Stimulated activated naive CD8-positive, alpha-beta T cell treated with anti-CD3 and anti-CD28 coated beads, Interleukin-15, Interleukin-2, amounts not matched to agents 100 ng/mL and 50 ng/mL, for 24 hours (primary cell): Measurements from ENCODE around the gene PDCD1.
"Not testable (repeated sequence)": the region's sequence is repeated elsewhere in the genome, so short reads cannot be mapped to it uniquely, and the experiment has no call there.

Source experiments
- H3K27ac Mint-ChIP-seq: one replicate; pipeline ENCODE4 v1.8.0; 2021; ENCODE audit warnings: mild to moderate bottlenecking, mixed read lengths
- H3K27me3 Mint-ChIP-seq: one replicate; pipeline ENCODE4 v1.8.0; 2021; ENCODE audit warnings: mixed read lengths
- H3K36me3 Mint-ChIP-seq: one replicate; pipeline ENCODE4 v1.8.0; 2021; ENCODE audit warnings: low read depth, mixed read lengths
- H3K4me1 Mint-ChIP-seq: one replicate; pipeline ENCODE4 v1.8.0; 2021; ENCODE audit warnings: low read depth, mixed read lengths
- H3K4me3 Mint-ChIP-seq: one replicate; pipeline ENCODE4 v1.8.0; 2021; ENCODE audit warnings: mild to moderate bottlenecking, mixed read lengths
- H3K9me3 Mint-ChIP-seq: one replicate; pipeline ENCODE4 v1.8.0; 2021; ENCODE audit warnings: mixed read lengths

Gene PDCD1

DNA sequence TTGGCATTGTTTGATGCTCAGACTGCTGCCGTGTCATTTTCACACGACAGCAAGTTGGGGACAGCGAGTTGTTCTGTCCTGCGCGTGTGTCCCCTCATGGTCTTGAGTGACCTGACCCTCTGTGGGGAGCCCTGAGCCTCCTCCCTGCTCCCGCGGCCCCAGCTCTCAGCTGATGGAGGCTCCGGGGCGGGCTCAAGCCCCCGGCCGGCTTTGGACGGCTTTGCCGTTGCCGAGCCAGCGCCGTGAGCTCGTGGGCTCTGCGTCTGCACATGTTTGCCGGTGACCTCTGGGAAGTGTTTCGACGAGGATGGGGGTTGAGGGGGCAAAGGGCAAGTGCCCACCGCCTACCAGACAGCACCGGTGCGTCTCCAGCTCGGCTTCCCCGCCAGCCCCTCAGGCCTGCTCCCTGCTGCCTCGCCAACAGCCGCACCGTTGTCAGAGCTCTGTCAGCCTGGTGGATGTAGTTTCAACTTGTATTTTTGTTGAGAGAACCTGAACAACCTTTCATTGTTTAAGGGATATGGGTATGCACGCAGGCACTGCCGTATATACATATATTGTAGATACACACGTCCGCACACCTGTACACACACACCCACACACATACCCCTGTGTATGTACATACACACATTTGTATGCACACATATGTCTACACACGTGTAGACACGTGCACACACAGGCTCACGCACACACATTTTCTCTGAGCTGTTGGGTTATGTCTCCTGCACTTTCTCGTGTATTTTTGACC lies 13.7 kb downstream of the PDCD1 start:
- H3K9me3 Mint-ChIP-seq, result no peaks in the 10 kb centered on the region
- H3K27me3 Mint-ChIP-seq, result no peaks in the 10 kb centered on the region
- H3K27ac Mint-ChIP-seq, result peak overlapping the region; percentile 93
- H3K4me1 Mint-ChIP-seq, result peaks cover 42% of the 10 kb centered on the region
- peaks cover 12% of the 10 kb centered on the region for H3K36me3 Mint-ChIP-seq
- peak overlapping the region; percentile 74 for H3K4me3 Mint-ChIP-seq

DNA sequence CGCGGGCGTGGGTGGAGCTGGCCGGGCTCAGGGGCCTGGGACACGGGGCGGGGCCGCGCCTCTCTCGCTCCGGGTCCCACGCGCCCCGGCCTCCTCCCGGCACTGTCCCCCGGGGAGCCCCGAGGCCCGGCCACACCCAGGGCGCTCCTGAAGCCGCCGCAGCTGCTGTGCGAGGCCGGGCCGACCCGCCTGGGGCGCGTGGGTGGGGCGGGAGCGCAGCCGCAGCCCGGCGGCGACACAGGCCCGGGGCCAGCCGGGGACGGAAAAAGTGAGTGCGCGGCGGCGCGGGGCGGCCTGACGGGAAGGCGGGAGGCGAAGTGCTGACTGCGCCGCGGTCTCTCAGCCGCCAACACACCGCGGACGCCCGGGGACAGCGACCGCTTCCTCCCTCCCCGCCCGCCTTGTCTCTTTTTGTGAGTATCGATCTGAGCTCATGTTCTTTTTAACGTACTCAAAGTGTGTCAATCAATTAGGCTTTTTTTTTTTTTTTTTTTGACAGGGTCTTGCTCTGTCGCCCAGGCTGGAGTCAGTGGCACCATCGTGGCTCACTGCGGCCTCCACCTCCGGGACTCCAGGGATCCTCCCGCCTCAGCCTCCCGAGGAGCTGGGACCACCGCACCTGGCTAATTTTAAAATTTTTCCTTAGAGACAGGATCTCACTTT lies 14.5 kb downstream of the PDCD1 start:
- H3K27me3 Mint-ChIP-seq, result no peaks in the 10 kb centered on the region
- H3K4me1 Mint-ChIP-seq, result peaks cover 42% of the 10 kb centered on the region
- no peaks in the 10 kb centered on the region for H3K9me3 Mint-ChIP-seq
- H3K36me3 Mint-ChIP-seq, result peaks cover 12% of the 10 kb centered on the region
- H3K4me3 Mint-ChIP-seq, result peak overlapping the region; percentile 74
- H3K27ac Mint-ChIP-seq, result peak overlapping the region; percentile 93

DNA sequence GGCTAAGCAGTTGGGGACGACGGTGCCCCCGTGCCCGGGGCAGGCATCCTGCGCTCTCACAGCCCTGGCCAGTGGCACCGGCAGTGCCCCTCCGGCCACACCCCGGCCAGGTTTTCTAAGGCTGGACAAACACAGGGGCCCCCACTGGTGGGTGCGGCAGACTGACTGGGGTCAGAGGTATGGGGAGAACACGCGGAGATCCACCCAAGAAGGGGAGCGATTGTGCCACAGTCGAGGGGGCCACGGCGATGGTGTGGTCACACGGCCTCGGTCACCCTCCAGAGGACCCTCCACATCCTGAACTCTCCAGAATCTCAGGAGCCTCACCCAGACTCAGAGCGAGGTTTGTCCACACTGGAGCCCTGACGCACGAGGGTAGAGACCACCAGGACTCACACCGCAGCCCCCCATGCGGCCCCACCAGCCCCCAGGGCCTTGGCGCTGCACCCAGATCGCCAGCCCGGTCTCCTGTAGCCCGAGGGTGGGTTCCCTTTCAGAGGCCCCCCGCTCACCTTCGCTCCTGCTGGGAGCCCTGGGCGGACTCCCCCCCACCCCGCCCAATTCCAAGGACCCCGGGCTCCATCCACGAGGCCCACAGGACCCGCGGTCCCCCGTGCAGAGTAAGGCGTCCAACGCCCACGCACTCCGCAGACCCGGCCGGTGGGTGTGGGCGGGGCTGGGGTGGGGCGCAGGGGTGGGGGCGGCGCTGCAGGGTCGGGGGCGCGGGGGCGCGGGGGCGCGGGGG lies 15.2 kb downstream of the PDCD1 start:
- Mint-ChIP-seq H3K36me3 (peaks cover 9% of the 10 kb centered on the region), H3K9me3 (no peaks in the 10 kb centered on the region), H3K4me1 (peaks cover 46% of the 10 kb centered on the region), H3K27ac (peak overlapping the region; percentile 87), H3K27me3 (peaks cover 4% of the 10 kb centered on the region), H3K4me3 (peak overlapping the region; percentile 76)

DNA sequence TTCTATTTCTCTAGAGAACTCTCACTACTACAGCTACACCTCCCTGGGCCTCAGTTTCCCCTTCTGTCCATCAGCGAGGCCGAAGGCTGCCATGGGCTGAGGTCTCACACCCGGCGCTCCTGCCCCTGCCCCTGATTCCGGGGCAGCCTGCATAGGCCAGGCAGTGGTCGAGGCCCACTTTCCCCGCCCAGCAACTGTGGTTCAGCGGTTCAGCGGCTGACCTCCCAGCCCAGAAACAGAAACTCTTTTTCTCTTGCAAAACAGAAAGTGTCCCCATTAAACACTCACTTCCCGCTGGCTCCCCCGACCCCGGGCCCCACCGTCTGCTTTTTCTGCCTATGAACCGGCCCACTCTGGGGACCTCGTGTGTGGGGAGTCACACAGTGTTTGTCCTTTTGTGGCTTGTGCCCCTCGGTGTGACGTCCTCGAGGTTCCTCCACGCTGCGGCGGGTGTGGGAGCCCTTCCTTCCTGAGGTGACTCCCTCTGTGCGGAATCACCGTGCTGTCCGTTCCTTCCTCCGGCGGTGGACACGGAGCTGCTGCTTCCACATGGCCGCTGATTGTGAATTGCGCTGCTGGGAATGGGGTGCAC lies 16.0 kb downstream of the PDCD1 start:
- Mint-ChIP-seq H3K36me3 (peaks cover 9% of the 10 kb centered on the region), H3K4me3 (peak overlapping the region; percentile 76), H3K9me3 (no peaks in the 10 kb centered on the region), H3K27me3 (peaks cover 11% of the 10 kb centered on the region), H3K27ac (peak overlapping the region; percentile 87), H3K4me1 (peaks cover 48% of the 10 kb centered on the region)

DNA sequence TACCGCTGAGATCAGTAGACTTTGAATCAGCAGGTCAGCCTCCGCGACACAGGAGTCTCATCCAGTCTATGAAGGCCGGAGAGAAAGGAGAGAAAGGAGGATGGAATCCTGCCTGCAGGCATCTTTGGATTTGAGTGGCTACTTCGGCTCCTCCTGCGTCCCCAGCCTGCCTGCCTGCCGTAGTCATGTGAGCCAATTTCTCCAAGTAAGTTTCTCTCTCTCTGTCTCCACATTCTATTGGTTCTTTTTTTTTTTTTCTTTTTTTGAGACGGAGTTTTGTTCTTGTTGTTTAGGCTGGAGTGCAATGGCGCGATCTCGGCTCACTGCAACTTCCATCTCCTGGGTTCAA lies 16.7 kb downstream of the PDCD1 start:
- Mint-ChIP-seq H3K27ac (no peak overlapping the region), H3K36me3 (peaks cover 9% of the 10 kb centered on the region), H3K4me3 (no peak overlapping the region), H3K9me3 (no peaks in the 10 kb centered on the region), H3K4me1 (peaks cover 48% of the 10 kb centered on the region), H3K27me3 (peaks cover 18% of the 10 kb centered on the region)

GRCh38 chr2:241841181-241842066 lies 17.3 kb downstream of the PDCD1 start:
- Mint-ChIP-seq H3K27ac (no peak overlapping the region), H3K9me3 (no peaks in the 10 kb centered on the region)

DNA sequence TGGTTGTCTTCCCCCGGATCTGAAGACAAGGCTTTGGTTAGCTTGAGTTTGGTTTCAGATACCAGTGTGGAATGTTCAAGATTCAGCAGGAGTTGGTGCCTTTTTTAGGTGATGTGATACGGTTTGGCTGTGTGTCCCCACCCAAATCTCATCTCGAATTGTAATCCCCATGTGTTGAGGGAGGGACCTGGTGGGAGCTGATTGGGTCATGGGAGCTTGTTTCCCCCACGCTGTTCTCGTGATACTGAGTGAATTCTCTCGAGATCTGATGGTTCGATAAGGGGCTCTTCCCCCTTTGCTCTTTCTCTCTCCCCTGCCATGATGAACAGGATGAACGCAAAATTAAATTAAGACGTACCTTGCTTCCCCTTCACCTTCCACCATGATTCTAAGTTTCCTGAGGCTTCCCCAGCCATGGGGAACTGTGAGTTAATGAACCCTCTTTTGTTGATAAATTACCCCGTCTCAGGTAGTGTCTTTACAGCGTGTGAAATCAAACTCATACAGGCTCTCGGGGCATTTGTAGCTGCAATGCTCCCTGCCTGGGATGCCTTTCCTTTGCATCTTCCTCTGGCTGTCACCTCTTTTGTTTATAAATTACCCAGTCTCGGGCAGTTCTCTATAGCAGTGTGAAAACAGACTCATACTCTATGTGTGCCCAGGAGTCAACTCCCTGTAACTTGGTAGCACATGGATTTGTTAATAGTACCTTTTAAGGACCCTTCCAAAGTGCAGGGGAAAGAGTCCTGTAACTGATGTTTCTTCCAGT lies 21.3 kb downstream of the PDCD1 start:
- Mint-ChIP-seq H3K9me3 (peaks cover 7% of the 10 kb centered on the region), H3K4me1 (peaks cover 17% of the 10 kb centered on the region), H3K36me3 (no peaks in the 10 kb centered on the region), H3K4me3 (no peak overlapping the region), H3K27ac (no peak overlapping the region), H3K27me3 (peaks cover 35% of the 10 kb centered on the region)

More at GRCh38 chr2:241841181-241842066, 17.3 kb downstream of the PDCD1 start:
- H3K4me1 Mint-ChIP-seq, result peaks cover 45% of the 10 kb centered on the region
- H3K4me3 Mint-ChIP-seq, result no peak overlapping the region
- peaks cover 22% of the 10 kb centered on the region for H3K27me3 Mint-ChIP-seq
- H3K36me3 Mint-ChIP-seq, result peaks cover 6% of the 10 kb centered on the region

- Mint-ChIP-seq H3K4me3 (no peak overlapping the region), H3K27ac (no peak overlapping the region), H3K4me1 (peaks cover 14% of the 10 kb centered on the region), H3K36me3 (no peaks in the 10 kb centered on the region), H3K9me3 (peaks cover 7% of the 10 kb centered on the region), H3K27me3 (peaks cover 41% of the 10 kb centered on the region)
Measured at GRCh38 chr2:241836292-241836691, 22.4 kb downstream of the PDCD1 start.

DNA sequence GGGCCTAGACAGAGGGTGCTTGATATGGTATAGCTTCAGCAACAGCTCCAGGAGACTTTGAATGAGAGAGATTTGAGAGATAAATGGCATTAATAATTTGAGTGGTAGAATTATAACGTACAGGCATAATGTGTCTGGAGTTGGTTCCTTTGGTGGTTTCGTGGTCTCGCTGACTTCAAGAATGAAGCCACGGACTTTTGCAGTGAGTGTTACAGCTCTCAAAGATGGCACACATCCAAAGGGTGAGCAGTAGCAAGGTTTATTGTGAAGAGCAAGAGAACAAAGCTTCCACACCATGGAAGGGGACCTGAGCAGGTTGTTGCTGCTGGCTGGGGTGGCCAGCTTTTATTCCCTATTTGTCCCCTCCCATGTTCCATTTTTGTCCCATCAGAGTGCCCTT lies 23.1 kb downstream of the PDCD1 start:
- no peaks in the 10 kb centered on the region for H3K36me3 Mint-ChIP-seq
- H3K27ac Mint-ChIP-seq, result no peak overlapping the region
- peaks cover 14% of the 10 kb centered on the region for H3K4me1 Mint-ChIP-seq
- H3K4me3 Mint-ChIP-seq, result no peak overlapping the region
- H3K9me3 Mint-ChIP-seq, result peaks cover 7% of the 10 kb centered on the region
- H3K27me3 Mint-ChIP-seq, result peaks cover 45% of the 10 kb centered on the region

GRCh38 chr2:241834527-241835210 lies 24.0 kb downstream of the PDCD1 start:
- Mint-ChIP-seq H3K27ac (no peak overlapping the region), H3K4me3 (no peak overlapping the region), H3K27me3 (peaks cover 51% of the 10 kb centered on the region)

GRCh38 chr2:241833756-241834526 lies 24.8 kb downstream of the PDCD1 start:
- H3K27me3 Mint-ChIP-seq, result peaks cover 51% of the 10 kb centered on the region
- not testable (repeated sequence) for H3K9me3 Mint-ChIP-seq, H3K27ac Mint-ChIP-seq, H3K36me3 Mint-ChIP-seq, H3K4me3 Mint-ChIP-seq
- H3K4me1 Mint-ChIP-seq, result peaks cover 14% of the 10 kb centered on the region

More at GRCh38 chr2:241834527-241835210, 24.0 kb downstream of the PDCD1 start:
- Mint-ChIP-seq H3K4me1 (peaks cover 14% of the 10 kb centered on the region), H3K36me3 (no peaks in the 10 kb centered on the region), H3K9me3 (peaks cover 7% of the 10 kb centered on the region)

DNA sequence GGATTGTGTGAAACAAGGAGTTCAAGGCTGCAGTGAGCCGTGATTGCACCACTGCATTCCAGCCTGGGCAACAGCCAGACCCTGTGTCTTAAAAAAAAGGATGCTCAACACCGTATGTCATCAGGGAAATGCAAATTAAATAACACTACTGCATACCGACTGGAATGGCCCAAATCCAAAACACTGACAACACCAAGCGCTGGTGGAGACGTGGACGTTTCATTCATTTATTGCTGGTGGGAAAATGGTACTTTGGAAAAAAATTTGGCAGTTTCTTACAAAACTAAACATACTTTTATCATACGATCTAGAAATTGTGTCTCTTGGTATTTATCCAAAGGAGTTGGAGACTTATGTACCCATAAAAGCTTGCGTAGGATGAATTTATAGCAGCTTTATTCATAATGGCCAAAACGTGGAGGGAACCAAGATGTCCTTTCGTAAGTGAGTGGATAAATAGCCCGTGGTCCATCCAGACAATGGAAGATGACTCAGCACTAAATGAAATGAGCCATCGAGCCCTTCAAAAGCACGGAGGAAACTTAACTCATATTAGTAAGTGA lies 25.5 kb downstream of the PDCD1 start:
- Mint-ChIP-seq H3K4me1 (peaks cover 8% of the 10 kb centered on the region), H3K27ac (no peak overlapping the region), H3K9me3 (peaks cover 9% of the 10 kb centered on the region), H3K4me3 (no peak overlapping the region), H3K36me3 (no peaks in the 10 kb centered on the region), H3K27me3 (peaks cover 46% of the 10 kb centered on the region)
